ENCODE measurements around the gene TIE1.

TIE1 gene

GRCh38 chr1:43300378-43301094 lies at the start of gene TIE1:
TIE1 (plus strand) TSS chr1:43300982; CDS start chr1:43301072, 90 bp downstream.
- TF ChIP-seq Cebpa-rat (IDR thresholded peaks at IDR 0.05): no peak
- Histone ChIP-seq H3K4me3 (peak within 1 kb of the TSS in 4 of 10 experiments; percentile 47 to 61 (median 50); a peak in 6 of 20 replicates), H3K4me2 (peak within 1 kb of the TSS; percentile 62 to 82 (median 78)), H3K27me3 (no peaks in the 10 kb centered on the region), H3K4me1 (peaks cover 18 to 48% (median 34%) of the 10 kb centered on the region in 10 experiments), H3K27ac (peak within 1 kb of the TSS in 10 of 11 experiments; percentile 42 to 76 (median 66); a peak in 19 of 22 replicates), H3K9ac (peak within 1 kb of the TSS in 10 of 11 experiments; percentile 29 to 64 (median 56); a peak in 13 of 22 replicates), H3K9me3 (replicated peaks in 1 of 11) (no peaks in the 10 kb centered on the region), H4K20me1 (no peaks in the 10 kb centered on the region), H3K36me3 (peaks cover 0 to 8% (median 0%) of the 10 kb centered on the region in 11 experiments; a peak in 2 of 22 replicates)

- H3K27ac ChIP-seq: no peak overlapping the region
- no peak overlapping the region for H3K4me2 ChIP-seq
- no peak overlapping the region for H3K4me3 ChIP-seq
- no peaks in the 10 kb centered on the region for H3K27me3 ChIP-seq
- H3K9me3 ChIP-seq (replicated peaks in 1 of 11): peaks cover 47 to 61% (median 53%) of the 10 kb centered on the region in 11 experiments
- TF ChIP-seq Cebpa-rat (IDR thresholded peaks at IDR 0.05): no peak
- no peaks in the 10 kb centered on the region for H3K4me1 ChIP-seq
- H3K9ac ChIP-seq: no peak overlapping the region
- no peaks in the 10 kb centered on the region for H4K20me1 ChIP-seq
- peaks cover 0 to 3% (median 0%) of the 10 kb centered on the region in 11 experiments; a peak in 2 of 22 replicates for H3K36me3 ChIP-seq
These were observed 49.8 kb upstream of the TIE1 start for GRCh38 chr1:43251024-43251423.

- H3K36me3 ChIP-seq: peaks cover 0 to 3% (median 0%) of the 10 kb centered on the region in 11 experiments; a peak in 2 of 22 replicates
- no peak overlapping the region for H3K27ac ChIP-seq
- no peak for TF ChIP-seq Cebpa-rat (IDR thresholded peaks at IDR 0.05)
- no peak overlapping the region for H3K4me2 ChIP-seq
- no peak overlapping the region for H3K4me3 ChIP-seq
- no peaks in the 10 kb centered on the region for H3K27me3 ChIP-seq
- H4K20me1 ChIP-seq: no peaks in the 10 kb centered on the region
- no peak overlapping the region for H3K9ac ChIP-seq
- H3K9me3 ChIP-seq (replicated peaks in 1 of 11): peaks cover 37 to 56% (median 43%) of the 10 kb centered on the region in 11 experiments
- H3K4me1 ChIP-seq: no peaks in the 10 kb centered on the region
These were observed 48.6 kb upstream of the TIE1 start for GRCh38 chr1:43252225-43252624.

GRCh38 chr1:43253173-43253572 lies 47.6 kb upstream of the TIE1 start:
- Histone ChIP-seq H3K4me2 (no peak overlapping the region), H4K20me1 (no peaks in the 10 kb centered on the region), H3K36me3 (peaks cover 0 to 3% (median 0%) of the 10 kb centered on the region in 11 experiments; a peak in 2 of 22 replicates)

GRCh38 chr1:43253876-43254275 lies 46.9 kb upstream of the TIE1 start:
- H3K9ac ChIP-seq: no peak overlapping the region
- no peak for TF ChIP-seq Cebpa-rat (IDR thresholded peaks at IDR 0.05)
- no peak overlapping the region for H3K27ac ChIP-seq
- H3K4me1 ChIP-seq: no peaks in the 10 kb centered on the region
- H3K27me3 ChIP-seq: no peaks in the 10 kb centered on the region
- no peak overlapping the region for H3K4me3 ChIP-seq
- no peak overlapping the region for H3K4me2 ChIP-seq
- H3K9me3 ChIP-seq (replicated peaks in 1 of 11): peaks cover 40 to 57% (median 43%) of the 10 kb centered on the region in 11 experiments
- H4K20me1 ChIP-seq: no peaks in the 10 kb centered on the region
- H3K36me3 ChIP-seq: peaks cover 0 to 3% (median 0%) of the 10 kb centered on the region in 11 experiments; a peak in 2 of 22 replicates

More at GRCh38 chr1:43253173-43253572, 47.6 kb upstream of the TIE1 start:
- no peak for TF ChIP-seq Cebpa-rat (IDR thresholded peaks at IDR 0.05)
- H3K9ac ChIP-seq: no peak overlapping the region
- H3K27ac ChIP-seq: no peak overlapping the region
- peaks cover 37 to 56% (median 43%) of the 10 kb centered on the region in 11 experiments for H3K9me3 ChIP-seq (replicated peaks in 1 of 11)
- no peaks in the 10 kb centered on the region for H3K27me3 ChIP-seq
- no peaks in the 10 kb centered on the region for H3K4me1 ChIP-seq
- H3K4me3 ChIP-seq: no peak overlapping the region

- Histone ChIP-seq H3K36me3 (peaks cover 0 to 3% (median 0%) of the 10 kb centered on the region in 11 experiments; a peak in 2 of 22 replicates), H3K27ac (no peak overlapping the region), H3K9me3 (replicated peaks in 1 of 11) (peaks cover 39 to 55% (median 48%) of the 10 kb centered on the region in 11 experiments), H3K9ac (no peak overlapping the region), H3K4me3 (no peak overlapping the region), H4K20me1 (no peaks in the 10 kb centered on the region), H3K4me1 (no peaks in the 10 kb centered on the region), H3K27me3 (no peaks in the 10 kb centered on the region), H3K4me2 (no peak overlapping the region)
- no peak for TF ChIP-seq Cebpa-rat (IDR thresholded peaks at IDR 0.05)
These were observed 45.2 kb upstream of the TIE1 start for GRCh38 chr1:43255438-43256210.

GRCh38 chr1:43256675-43257570 lies 43.9 kb upstream of the TIE1 start:
- Histone ChIP-seq H3K27me3 (no peaks in the 10 kb centered on the region), H3K27ac (no peak overlapping the region), H3K36me3 (no peaks in the 10 kb centered on the region), H3K4me2 (no peak overlapping the region), H3K9me3 (replicated peaks in 1 of 11) (peaks cover 42 to 55% (median 49%) of the 10 kb centered on the region in 11 experiments), H4K20me1 (no peaks in the 10 kb centered on the region), H3K4me1 (no peaks in the 10 kb centered on the region), H3K9ac (no peak overlapping the region), H3K4me3 (no peak overlapping the region)
- no peak for TF ChIP-seq Cebpa-rat (IDR thresholded peaks at IDR 0.05)

- Histone ChIP-seq H3K27ac (no peak overlapping the region), H3K9ac (no peak overlapping the region), H3K36me3 (0 out of 22 replicates have a peak, but pooled peaks cover 0 to 5% (median 0%) of the 10 kb centered on the region in 11 experiments), H3K27me3 (no peaks in the 10 kb centered on the region), H3K9me3 (replicated peaks in 1 of 11) (peaks cover 57 to 68% (median 64%) of the 10 kb centered on the region in 11 experiments), H3K4me3 (no peak overlapping the region), H3K4me2 (no peak overlapping the region), H4K20me1 (no peaks in the 10 kb centered on the region), H3K4me1 (no peaks in the 10 kb centered on the region)
- TF ChIP-seq Cebpa-rat (IDR thresholded peaks at IDR 0.05): no peak
These were observed 42.4 kb upstream of the TIE1 start for GRCh38 chr1:43258370-43258769.
